SK-N-SH (cell line): ENCODE measurements around the gene CACNA2D3. TPM values are rescaled to one million over a fixed set of nuclear protein-coding genes. Genes with fewer than 3 reads are reported as not detected.

ENCODE experiments used
- CTCF ChIA-PET: fragments of 300-600, 350-600 bp; formaldehyde crosslinking; extraction: SDS; loops from one replicate; lab custom pipeline; 2021; lab: Yijun Ruan, JAX
- POLR2A ChIA-PET: fragments of 350-600 bp; sonication (Branson Sonifier 250); formaldehyde crosslinking; extraction: SDS; loops from one replicate; lab custom pipeline; 2020; ENCODE audit warnings: antibody characterized with exemption, inconsistent platforms; lab: Yijun Ruan, JAX
- DNase-seq: peaks from one replicate; pipeline ENCODE4 v3.0.0; 2012
- H2AFZ ChIP-seq: fragments of 200-600 bp; sonication (generic); 2 replicates; pipeline ENCODE4 v1.8.1; 2016; ENCODE audit warnings: antibody characterized with exemption, mild to moderate bottlenecking, low read depth
- H3F3A ChIP-seq: fragments of 200-600 bp; sonication (generic); replicated peaks from 2 replicates; pipeline ENCODE3; 2016; ENCODE audit warnings: antibody characterized with exemption, mild to moderate bottlenecking; ENCODE audit not compliant: insufficient read depth
- H3K27ac ChIP-seq, 2 experiments: fragments of 200-500 bp in 1 of 2; fragments of 200-600 bp in 1 of 2; sonication (Bioruptor generic) in 1 of 2; sonication (generic), shearing (Covaris generic) in 1 of 2; 2 replicates each; pipeline versions ENCODE4 v1.5.1 to v1.6.1; 2014 to 2016; ENCODE audit warnings: low read depth in 2 of 2, inconsistent platforms in 1 of 2, low read length in 1 of 2, mild to moderate bottlenecking in 1 of 2, mixed read lengths in 1 of 2
- H3K27me3 ChIP-seq: fragments of 200-600 bp; sonication (generic), shearing (Covaris generic); 2 replicates; pipeline ENCODE4 v1.6.1; 2016; ENCODE audit warnings: mixed run types; ENCODE audit not compliant: insufficient read depth
- H3K36me3 ChIP-seq, 2 experiments: fragments of 200-500 bp in 1 of 2; fragments of 200-600 bp in 1 of 2; sonication (Bioruptor generic) in 1 of 2; sonication (generic) in 1 of 2; replicated peaks in 1 of 2; 2 replicates each; pipeline versions ENCODE3 to v1.5.1; 2014 to 2016; ENCODE audit warnings: low read length in 1 of 2, mild to moderate bottlenecking in 1 of 2; ENCODE audit not compliant: insufficient read depth in 2 of 2, control insufficient read depth in 1 of 2
- H3K4me1 ChIP-seq, 2 experiments: fragments of 200-500 bp in 1 of 2; fragments of 200-600 bp in 1 of 2; sonication (Bioruptor generic) in 1 of 2; sonication (generic), shearing (Covaris generic) in 1 of 2; 2 replicates each; pipeline versions ENCODE4 v1.5.1 to v1.6.1; 2014 to 2016; ENCODE audit warnings: low read depth in 1 of 2, low read length in 1 of 2, mixed run types in 1 of 2; ENCODE audit not compliant: insufficient read depth in 2 of 2, control insufficient read depth in 1 of 2
- H3K4me2 ChIP-seq: fragments of 200-600 bp; sonication (generic), shearing (Covaris generic); 2 replicates; pipeline ENCODE4 v1.6.1; 2017; ENCODE audit warnings: mixed run types
- H3K4me3 ChIP-seq, 2 experiments: fragments of 200-500 bp in 1 of 2; fragments of 200-600 bp in 1 of 2; sonication (Bioruptor generic) in 1 of 2; sonication (generic), shearing (Covaris generic) in 1 of 2; 2 replicates each; pipeline versions ENCODE4 v1.5.1 to v1.8.1; 2014 to 2016; ENCODE audit warnings: low read depth in 2 of 2, inconsistent platforms in 1 of 2, low read length in 1 of 2, mild to moderate bottlenecking in 1 of 2, mixed read lengths in 1 of 2, moderate library complexity in 1 of 2
- H3K79me2 ChIP-seq: fragments of 200-600 bp; sonication (generic); 2 replicates; pipeline ENCODE4 v1.8.1; 2017; ENCODE audit warnings: mild to moderate bottlenecking; ENCODE audit not compliant: insufficient read depth
- H3K9ac ChIP-seq: fragments of 200-600 bp; sonication (generic); 2 replicates; pipeline ENCODE4 v1.6.1; 2017; ENCODE audit warnings: mixed run types
- H3K9me2 ChIP-seq: fragments of 200-600 bp; sonication (generic); 2 replicates; pipeline ENCODE4 v1.6.1; 2017; ENCODE audit warnings: mixed run types
- H3K9me3 ChIP-seq: fragments of 200-600 bp; sonication (generic); 2 replicates; pipeline ENCODE4 v1.6.1; 2017; ENCODE audit warnings: mixed run types, mild to moderate bottlenecking, moderate library complexity
- H4K20me1 ChIP-seq: fragments of 200-600 bp; sonication (generic); 2 replicates; pipeline ENCODE4 v1.6.1; 2017; ENCODE audit warnings: mild to moderate bottlenecking, mixed run types; ENCODE audit not compliant: insufficient read depth
- CTCF ChIP-seq: fragments of 200-600 bp; sonication (generic); IDR thresholded peaks from 2 replicates; pipeline ENCODE4 v1.6.1; 2017; ENCODE audit warnings: antibody characterized with exemption, mild to moderate bottlenecking, moderate library complexity
- EZH2phosphoT487 ChIP-seq: fragments of 200-600 bp; sonication (generic); IDR thresholded peaks from 2 replicates; pipeline ENCODE4 v1.6.1; 2017; ENCODE audit warnings: low read depth, mixed run types, mild to moderate bottlenecking, antibody characterized with exemption, moderate library complexity, borderline replicate concordance
- FOSL2 ChIP-seq: IDR thresholded peaks from 2 replicates; pipeline ENCODE4 v1.4.0; 2012; ENCODE audit warnings: low read depth, mild to moderate bottlenecking, moderate library complexity, borderline replicate concordance
- FOXJ3 ChIP-seq: sonication (generic); formaldehyde crosslinking; IDR thresholded peaks from 2 replicates; pipeline ENCODE4 v1.5.1; 2020; ENCODE audit warnings: mild to moderate bottlenecking, missing genetic modification reagents
- GABPA ChIP-seq: IDR thresholded peaks from 2 replicates; pipeline ENCODE4 v1.4.0; 2012; ENCODE audit warnings: low read depth, mild to moderate bottlenecking
- JUND ChIP-seq: IDR thresholded peaks from 2 replicates; pipeline ENCODE4 v1.4.0; 2012
- MXI1 ChIP-seq: IDR thresholded peaks from 2 replicates; pipeline ENCODE4 v1.6.1; 2012; ENCODE audit warnings: mild to moderate bottlenecking, low read depth, low read length, improper control_type of control experiment
- NFIC ChIP-seq: IDR thresholded peaks from 2 replicates; pipeline ENCODE4 v1.4.0; 2012; ENCODE audit warnings: borderline replicate concordance
- RAD21 ChIP-seq: IDR thresholded peaks from 2 replicates; pipeline ENCODE4 v1.6.1; 2012; ENCODE audit warnings: mild to moderate bottlenecking, low read length
- RCOR1 ChIP-seq: fragments of 150-350 bp; IDR thresholded peaks from 2 replicates; pipeline ENCODE4 v1.6.1; 2017; ENCODE audit warnings: antibody characterized with exemption, low read length
- SIN3A ChIP-seq: IDR thresholded peaks from 2 replicates; pipeline ENCODE4 v1.6.1; 2012; ENCODE audit warnings: low read depth, mild to moderate bottlenecking, low read length, moderate library complexity, borderline replicate concordance
- TAF1 ChIP-seq: IDR thresholded peaks from 2 replicates; pipeline ENCODE4 v1.6.1; 2012; ENCODE audit warnings: low read depth, mild to moderate bottlenecking, low read length, moderate library complexity, borderline replicate concordance
- USF1 ChIP-seq: IDR thresholded peaks from 2 replicates; pipeline ENCODE4 v1.4.0; 2012; ENCODE audit warnings: low read depth, borderline replicate concordance
- USF2 ChIP-seq: fragments of 150-350 bp; IDR thresholded peaks from 2 replicates; pipeline ENCODE4 v1.6.1; 2017; ENCODE audit warnings: antibody characterized with exemption, low read length, low read depth, borderline replicate concordance
- WGBS: methylation state at CpG from one replicate; pipeline ENCODE4 v1.1.6; 2017; ENCODE audit warnings: low lambda C conversion rate; 5-methylcytosine and 5-hydroxymethylcytosine counted together
- polyA plus RNA-seq, 3 experiments: library from polyadenylated mRNA; depleted of rRNA; stranded (reverse); fragments of >200 nt; gene quantifications; 2 replicates each; pipeline ENCODE4 v1.2.3, GENCODE V29; 2012

CACNA2D3 gene
- polyA plus RNA-seq, 1 of the 3 experiments (the other 2 are of a cell fraction) = 0.15 TPM

- no peak overlapping the region for H3K4me2 ChIP-seq
- no peaks in the 10 kb centered on the region for H4K20me1 ChIP-seq
- H3K79me2 ChIP-seq = no peaks in the 10 kb centered on the region
- H3F3A ChIP-seq = no peaks in the 10 kb centered on the region
- ChIA-PET POLR2A (no interaction called here), CTCF (no interaction called here)
- H3K27me3 ChIP-seq = no peaks in the 10 kb centered on the region
- H2AFZ ChIP-seq = no peak overlapping the region
- no peak overlapping the region for H3K27ac ChIP-seq
- DNase-seq = no peak
- no peaks in the 10 kb centered on the region; a peak in 1 of 4 replicates for H3K4me1 ChIP-seq
- no peaks in the 10 kb centered on the region for H3K36me3 ChIP-seq
- TF ChIP-seq NFIC = no peak
- TF ChIP-seq EZH2phosphoT487 = no peak
- TF ChIP-seq SIN3A = no peak
- no peak overlapping the region for H3K4me3 ChIP-seq
- H3K9me2 ChIP-seq = no peaks in the 10 kb centered on the region
- H3K9ac ChIP-seq = no peak overlapping the region
- H3K9me3 ChIP-seq = no peaks in the 10 kb centered on the region
These were observed 661.3 kb downstream of the CACNA2D3 start for GRCh38 chr3:54783611-54784010.

- ChIA-PET CTCF (no interaction called here), POLR2A (no interaction called here)
- H3K4me1 ChIP-seq = no peaks in the 10 kb centered on the region; a peak in 1 of 4 replicates
- no peak for TF ChIP-seq USF1
- TF ChIP-seq TAF1 = no peak
- no peak for TF ChIP-seq FOSL2
- no peak overlapping the region for H3K9ac ChIP-seq
- H4K20me1 ChIP-seq = no peaks in the 10 kb centered on the region
- no peaks in the 10 kb centered on the region for H3K9me3 ChIP-seq
- H3K9me2 ChIP-seq = no peaks in the 10 kb centered on the region
- H3K36me3 ChIP-seq = no peaks in the 10 kb centered on the region
- H3K4me2 ChIP-seq = no peak overlapping the region
- H2AFZ ChIP-seq = no peak overlapping the region
- no peak for DNase-seq
- no peaks in the 10 kb centered on the region for H3K27me3 ChIP-seq
- H3F3A ChIP-seq = no peaks in the 10 kb centered on the region
- no peak overlapping the region for H3K27ac ChIP-seq
- WGBS = 54% methylated on average over 5 of the region's 5 CpGs
- no peak overlapping the region for H3K4me3 ChIP-seq
- H3K79me2 ChIP-seq = no peaks in the 10 kb centered on the region
These were observed 661.7 kb downstream of the CACNA2D3 start for GRCh38 chr3:54784021-54784420.

GRCh38 chr3:54785976-54786375 lies 663.6 kb downstream of the CACNA2D3 start:
- Histone ChIP-seq H3K4me2 (no peak overlapping the region), H3K9ac (no peak overlapping the region), H2AFZ (no peak overlapping the region), H3K9me2 (no peaks in the 10 kb centered on the region), H4K20me1 (no peaks in the 10 kb centered on the region), H3K4me3 (no peak overlapping the region), H3K4me1 (no peaks in the 10 kb centered on the region; a peak in 1 of 4 replicates), H3K9me3 (no peaks in the 10 kb centered on the region), H3K27ac (no peak overlapping the region), H3K27me3 (no peaks in the 10 kb centered on the region), H3K36me3 (no peaks in the 10 kb centered on the region), H3F3A (no peaks in the 10 kb centered on the region), H3K79me2 (no peaks in the 10 kb centered on the region)
- ChIA-PET CTCF (no interaction called here), POLR2A (no interaction called here)
- DNase-seq = no peak
- no peak for TF ChIP-seq JUND
- no peak for TF ChIP-seq USF2
- TF ChIP-seq RCOR1 = no peak
- no peak for TF ChIP-seq FOXJ3 (CRISPR knock-in tag)
- TF ChIP-seq TAF1 = no peak
- no peak for TF ChIP-seq GABPA
- TF ChIP-seq CTCF = no peak
- no peak for TF ChIP-seq EZH2phosphoT487
- no peak for TF ChIP-seq MXI1
- no peak for TF ChIP-seq RAD21
- WGBS = 53% methylated on average over 3 of the region's 3 CpGs
